Nephron progenitor cell (in vitro differentiated cells): Measurements from ENCODE around the gene IZUMO4.

Experiments
- DNase-seq: peaks from one replicate; pipeline ENCODE4 v3.0.0; 2021
- H3K27ac Mint-ChIP-seq: 2 replicates; pipeline ENCODE4 v1.8.0; 2021; ENCODE audit warnings: mild to moderate bottlenecking, moderate library complexity, mixed read lengths
- H3K27me3 Mint-ChIP-seq: 2 replicates; pipeline ENCODE4 v1.8.0; 2021; ENCODE audit warnings: mild to moderate bottlenecking, low read depth, mixed read lengths; ENCODE audit not compliant: poor library complexity
- H3K36me3 Mint-ChIP-seq: 2 replicates; pipeline ENCODE4 v1.8.0; 2021; ENCODE audit warnings: low read depth, mixed read lengths
- H3K4me1 Mint-ChIP-seq: 2 replicates; pipeline ENCODE4 v1.8.0; 2021; ENCODE audit warnings: mixed read lengths
- H3K4me3 Mint-ChIP-seq: 2 replicates; pipeline ENCODE4 v1.8.0; 2021; ENCODE audit warnings: mild to moderate bottlenecking, moderate library complexity, mixed read lengths
- H3K9me3 Mint-ChIP-seq: 2 replicates; pipeline ENCODE4 v1.8.0; 2021; ENCODE audit warnings: mild to moderate bottlenecking, moderate library complexity, mixed read lengths
- CTCF ChIP-seq: fragments of 200-600 bp; sonication (generic); IDR thresholded peaks from 2 replicates; pipeline ENCODE4 v1.5.0; 2021; ENCODE audit warnings: antibody characterized with exemption

IZUMO4 gene

DNA sequence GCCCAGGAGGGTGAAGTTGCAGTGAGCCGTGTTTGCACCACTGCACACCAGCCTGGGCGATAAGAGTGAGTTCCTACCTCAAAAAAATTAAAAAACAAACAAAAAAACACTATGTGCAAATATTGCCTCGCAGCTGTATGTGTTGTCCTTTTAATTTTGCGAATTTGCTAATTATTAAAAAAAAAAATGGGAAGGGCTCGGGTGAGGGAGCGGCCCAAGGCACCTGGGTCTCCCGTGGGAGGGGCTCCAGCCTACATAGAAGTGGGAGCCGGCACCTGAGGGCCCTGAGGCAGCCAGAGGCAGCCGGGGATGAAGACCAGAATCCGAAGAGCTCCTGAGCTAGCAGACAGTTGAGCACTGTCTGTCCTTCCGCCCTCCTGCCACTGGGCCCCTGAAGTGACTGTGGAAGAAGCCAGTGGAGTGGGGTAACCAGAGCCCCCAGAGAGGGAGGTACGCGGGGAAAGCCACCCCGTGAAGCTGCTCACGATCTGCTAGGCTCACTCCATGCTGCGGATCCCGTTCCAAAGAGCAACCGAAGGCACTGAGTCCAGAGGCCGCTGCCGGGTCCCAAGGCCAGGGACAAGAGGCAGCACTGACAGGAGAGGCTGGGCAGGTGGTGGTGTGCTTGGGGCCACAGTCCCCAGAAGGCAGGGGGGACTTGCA lies 6.5 kb downstream of the IZUMO4 start:
- Mint-ChIP-seq H3K4me3 (no peak overlapping the region), H3K4me1 (no peaks in the 10 kb centered on the region), H3K27me3 (peaks cover 5% of the 10 kb centered on the region), H3K36me3 (peaks cover 58% of the 10 kb centered on the region), H3K27ac (peak overlapping the region; percentile 45), H3K9me3 (peaks cover 25% of the 10 kb centered on the region)
- no peak for TF ChIP-seq CTCF
- no peak for DNase-seq

- Mint-ChIP-seq H3K36me3 (peaks cover 61% of the 10 kb centered on the region), H3K27ac (peak overlapping the region; percentile 66), H3K27me3 (peaks cover 5% of the 10 kb centered on the region), H3K9me3 (peaks cover 25% of the 10 kb centered on the region), H3K4me3 (no peak overlapping the region), H3K4me1 (no peaks in the 10 kb centered on the region)
- TF ChIP-seq CTCF, result no peak
- no peak for DNase-seq
These were observed 11.7 kb downstream of the IZUMO4 start for GRCh38 chr19:2108251-2109016.

GRCh38 chr19:2109046-2109864 lies 12.5 kb downstream of the IZUMO4 start:
- Mint-ChIP-seq H3K4me3 (no peak overlapping the region), H3K4me1 (no peaks in the 10 kb centered on the region), H3K36me3 (peaks cover 58% of the 10 kb centered on the region), H3K27ac (peak overlapping the region; percentile 68), H3K27me3 (peaks cover 5% of the 10 kb centered on the region), H3K9me3 (peaks cover 22% of the 10 kb centered on the region)
- no peak for TF ChIP-seq CTCF
- DNase-seq, result no peak

- DNase-seq, result no peak
- no peak overlapping the region for H3K4me3 Mint-ChIP-seq
- no peak overlapping the region for H3K27ac Mint-ChIP-seq
- TF ChIP-seq CTCF, result no peak
- no peaks in the 10 kb centered on the region for H3K4me1 Mint-ChIP-seq
- H3K27me3 Mint-ChIP-seq, result peaks cover 5% of the 10 kb centered on the region
- H3K9me3 Mint-ChIP-seq, result peaks cover 10% of the 10 kb centered on the region
- H3K36me3 Mint-ChIP-seq, result peaks cover 51% of the 10 kb centered on the region
These were observed 14.1 kb downstream of the IZUMO4 start for GRCh38 chr19:2110822-2111221.

DNA sequence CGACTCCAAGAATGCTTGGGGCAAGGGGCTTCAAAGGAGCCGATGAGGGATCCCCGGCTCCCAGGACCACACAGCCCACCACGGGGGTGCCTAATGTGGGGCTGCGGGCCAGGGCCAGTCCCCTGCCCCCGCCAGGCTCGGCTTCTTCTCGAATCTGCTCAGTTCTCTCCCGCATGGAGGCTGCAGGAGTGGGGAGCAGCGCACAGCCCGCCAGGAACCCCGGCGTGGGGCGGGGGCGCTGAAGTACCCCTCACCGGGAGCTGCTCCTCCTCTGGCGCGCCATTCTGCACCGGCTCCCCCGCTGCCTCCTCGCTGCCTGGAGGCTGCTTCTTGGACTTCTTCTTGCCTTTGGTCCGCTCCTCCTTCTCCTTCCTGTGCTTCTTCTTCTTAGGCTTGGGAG lies 14.7 kb downstream of the IZUMO4 start:
- H3K27me3 Mint-ChIP-seq, result peaks cover 5% of the 10 kb centered on the region
- no peak overlapping the region for H3K4me3 Mint-ChIP-seq
- H3K4me1 Mint-ChIP-seq, result no peaks in the 10 kb centered on the region
- peaks cover 45% of the 10 kb centered on the region for H3K36me3 Mint-ChIP-seq
- no peak for DNase-seq
- peak overlapping the region; percentile 69 for H3K27ac Mint-ChIP-seq
- no peak for TF ChIP-seq CTCF
- H3K9me3 Mint-ChIP-seq, result peaks cover 4% of the 10 kb centered on the region
